Stimulated activated naive CD8-positive, alpha-beta T cell treated with anti-CD3 and anti-CD28 coated beads, Interleukin-15, amount 100 ng/mL, for 72 hours (primary cell): ENCODE results near the gene ADIPOR2.

Source experiments
- ATAC-seq: fragments of 150-1000 bp; cut with Tn5 transposase; 2 replicates; pipeline ENCODE4 v1.10.0; 2021; ENCODE audit warnings: mild to moderate bottlenecking, moderate library complexity
- DNase-seq, 2 donors: peaks; one replicate each; pipeline ENCODE4 v3.0.0; 2021 to 2022
- H3K27ac Mint-ChIP-seq, 2 donors: one replicate each; pipeline ENCODE4 v1.8.0; 2022; ENCODE audit warnings: mild to moderate bottlenecking in 2 of 2, mixed read lengths in 2 of 2, moderate library complexity in 2 of 2
- H3K27me3 Mint-ChIP-seq: one replicate; pipeline ENCODE4 v1.8.0; 2022; ENCODE audit warnings: mixed read lengths
- H3K4me1 Mint-ChIP-seq: one replicate; pipeline ENCODE4 v1.8.0; 2022; ENCODE audit warnings: mild to moderate bottlenecking, mixed read lengths
- H3K4me3 Mint-ChIP-seq, 2 donors: one replicate each; pipeline ENCODE4 v1.8.0; 2022; ENCODE audit warnings: mild to moderate bottlenecking in 2 of 2, mixed read lengths in 2 of 2, moderate library complexity in 1 of 2
- H3K9me3 Mint-ChIP-seq, 2 donors: one replicate each; pipeline ENCODE4 v1.8.0; 2022; ENCODE audit warnings: mixed read lengths in 2 of 2

ADIPOR2 gene

DNA sequence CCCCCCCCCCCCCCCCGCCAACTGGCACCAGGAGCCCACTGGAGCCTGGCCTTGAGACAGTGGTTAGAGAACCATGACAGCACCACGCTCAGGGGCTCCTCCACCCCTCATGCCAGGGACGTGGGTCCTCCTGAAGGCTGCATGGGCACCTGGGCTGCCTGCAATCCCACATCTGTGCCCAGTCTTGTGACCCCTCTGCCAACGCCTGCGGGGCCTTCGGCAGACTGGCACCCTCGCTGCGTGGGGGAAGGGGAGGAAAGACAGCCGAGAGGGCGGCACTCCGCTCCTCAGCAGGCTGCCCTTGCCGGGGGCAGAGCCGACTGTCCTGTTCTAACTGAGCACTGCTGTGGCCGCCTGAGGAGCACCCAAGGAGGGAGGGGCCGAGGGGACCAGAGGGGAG lies 135.5 kb downstream of the ADIPOR2 start:
- no peak overlapping the region for H3K27ac Mint-ChIP-seq
- peaks cover 6% of the 10 kb centered on the region for H3K4me1 Mint-ChIP-seq
- DNase-seq (no peak), ATAC-seq (no peak)
- H3K27me3 Mint-ChIP-seq, result peaks cover 28% of the 10 kb centered on the region
- no peaks in the 10 kb centered on the region for H3K9me3 Mint-ChIP-seq
- H3K4me3 Mint-ChIP-seq, result no peak overlapping the region

DNA sequence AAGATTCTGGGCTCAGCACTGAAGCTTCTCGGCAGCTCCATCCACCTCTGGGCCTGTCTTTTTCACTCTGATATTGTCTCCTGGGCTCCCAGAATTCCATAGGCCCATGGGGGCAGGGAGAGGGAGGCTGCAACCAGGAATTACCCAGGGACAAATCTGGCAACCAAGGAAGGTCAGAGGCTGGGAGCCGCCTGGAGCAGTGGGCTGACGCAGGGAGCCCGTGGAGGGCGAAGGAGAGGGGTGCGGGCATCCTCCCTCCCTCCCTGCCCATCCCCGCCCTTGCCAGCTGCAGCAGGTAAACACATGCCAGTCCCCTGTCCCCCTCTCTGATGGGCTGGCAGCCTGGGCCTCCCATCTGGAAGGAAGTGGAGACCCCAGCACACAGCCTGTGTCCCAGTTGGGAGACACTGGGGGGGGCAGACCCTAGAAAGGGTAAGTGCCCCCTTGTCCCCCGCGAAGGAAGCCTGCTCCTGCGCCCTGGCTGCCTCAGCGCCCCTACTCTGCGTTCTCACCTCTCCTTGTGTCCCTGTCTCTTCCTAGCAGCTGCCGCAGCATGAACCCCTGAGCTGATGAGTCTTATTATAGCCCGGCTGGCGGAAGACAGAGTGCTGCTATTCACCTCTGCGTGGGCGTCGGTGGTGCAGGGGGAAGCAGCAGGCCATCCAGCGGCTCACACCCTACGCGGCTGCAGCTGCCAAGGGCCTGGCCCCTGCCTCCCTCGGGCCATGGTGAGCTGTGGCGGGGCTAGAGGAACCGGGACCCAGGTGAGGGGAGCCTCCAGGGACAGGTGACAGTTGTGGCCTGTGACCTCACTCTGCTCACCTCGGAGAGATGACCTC lies 136.2 kb downstream of the ADIPOR2 start:
- ATAC-seq (no peak), DNase-seq (no peak)
- Mint-ChIP-seq H3K4me1 (peaks cover 3% of the 10 kb centered on the region), H3K9me3 (no peaks in the 10 kb centered on the region), H3K27ac (no peak overlapping the region), H3K27me3 (peaks cover 28% of the 10 kb centered on the region), H3K4me3 (no peak overlapping the region)

DNA sequence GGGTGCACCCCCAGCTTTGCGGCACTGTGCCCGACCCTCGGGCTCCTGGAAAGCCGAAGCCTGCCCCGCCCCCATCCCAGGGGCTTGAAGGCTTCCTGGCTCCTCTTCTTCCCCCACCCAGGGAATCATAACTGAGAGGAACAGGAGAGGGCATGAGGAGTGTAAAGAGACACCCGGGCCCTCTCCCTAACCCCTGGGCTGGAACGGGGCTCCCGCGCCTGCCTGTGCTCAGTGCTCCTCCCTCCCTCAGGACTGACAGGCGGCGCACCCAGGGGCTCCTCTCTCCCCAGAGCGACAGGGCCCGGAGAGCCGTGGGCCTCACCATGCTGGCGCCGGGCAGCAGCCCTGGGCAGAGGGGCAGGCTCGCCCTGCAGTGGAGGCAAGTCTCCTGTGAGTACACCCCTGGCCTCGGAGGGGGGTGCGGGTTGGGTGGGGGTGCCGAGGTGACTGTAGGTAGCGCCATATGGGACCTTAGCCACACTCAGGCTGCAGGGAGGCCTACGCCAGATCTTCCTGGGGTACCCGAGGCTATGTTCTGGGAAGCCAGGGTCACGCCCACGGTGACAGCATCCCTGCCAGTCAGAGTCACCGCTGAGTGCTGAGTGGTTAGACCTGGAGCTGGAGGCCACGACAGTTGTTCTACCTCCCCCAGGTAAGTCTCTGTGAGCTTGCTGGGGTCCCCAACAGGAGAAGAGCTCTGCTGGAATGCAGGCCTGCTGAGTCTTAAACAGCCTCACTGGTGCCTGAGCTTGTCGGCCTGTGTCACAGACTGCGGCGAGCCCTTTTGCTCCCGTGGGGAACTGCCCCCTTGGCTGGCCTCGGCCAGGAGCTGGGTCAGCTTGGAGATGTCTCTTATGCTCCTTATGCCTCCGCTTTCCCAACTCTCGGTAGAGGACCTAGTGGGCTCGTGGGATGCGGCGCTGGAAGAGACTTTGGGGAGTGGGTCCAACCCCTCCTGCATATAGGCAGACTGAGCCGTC lies 137.2 kb downstream of the ADIPOR2 start:
- ATAC-seq (no peak), DNase-seq (no peak)
- Mint-ChIP-seq H3K4me3 (no peak overlapping the region), H3K4me1 (no peaks in the 10 kb centered on the region), H3K27ac (no peak overlapping the region), H3K27me3 (peaks cover 27% of the 10 kb centered on the region), H3K9me3 (no peaks in the 10 kb centered on the region)

DNA sequence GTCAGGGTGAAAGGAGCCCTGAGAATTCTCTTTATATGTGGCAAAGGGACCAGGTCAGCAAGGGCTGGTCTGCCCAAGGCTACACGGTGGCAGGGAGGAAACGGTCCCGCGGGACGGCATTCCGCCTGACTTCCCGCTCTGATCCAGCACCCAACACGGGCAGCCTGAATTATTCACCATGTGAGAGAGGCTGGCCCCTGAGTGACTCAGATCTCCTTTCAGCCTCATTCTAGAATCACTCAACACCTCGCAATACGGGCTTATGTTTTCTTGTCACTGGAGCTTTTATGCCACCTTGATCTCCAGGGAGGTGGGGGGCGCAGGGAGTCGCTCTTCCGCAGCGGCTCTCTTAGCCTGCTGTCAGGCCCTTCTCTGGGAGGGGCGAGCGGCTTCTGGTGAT lies 138.0 kb downstream of the ADIPOR2 start:
- no peak for ATAC-seq
- DNase-seq, result no peak
- Mint-ChIP-seq H3K27me3 (peaks cover 34% of the 10 kb centered on the region), H3K4me3 (no peak overlapping the region), H3K9me3 (no peaks in the 10 kb centered on the region), H3K27ac (no peak overlapping the region), H3K4me1 (no peaks in the 10 kb centered on the region)

DNA sequence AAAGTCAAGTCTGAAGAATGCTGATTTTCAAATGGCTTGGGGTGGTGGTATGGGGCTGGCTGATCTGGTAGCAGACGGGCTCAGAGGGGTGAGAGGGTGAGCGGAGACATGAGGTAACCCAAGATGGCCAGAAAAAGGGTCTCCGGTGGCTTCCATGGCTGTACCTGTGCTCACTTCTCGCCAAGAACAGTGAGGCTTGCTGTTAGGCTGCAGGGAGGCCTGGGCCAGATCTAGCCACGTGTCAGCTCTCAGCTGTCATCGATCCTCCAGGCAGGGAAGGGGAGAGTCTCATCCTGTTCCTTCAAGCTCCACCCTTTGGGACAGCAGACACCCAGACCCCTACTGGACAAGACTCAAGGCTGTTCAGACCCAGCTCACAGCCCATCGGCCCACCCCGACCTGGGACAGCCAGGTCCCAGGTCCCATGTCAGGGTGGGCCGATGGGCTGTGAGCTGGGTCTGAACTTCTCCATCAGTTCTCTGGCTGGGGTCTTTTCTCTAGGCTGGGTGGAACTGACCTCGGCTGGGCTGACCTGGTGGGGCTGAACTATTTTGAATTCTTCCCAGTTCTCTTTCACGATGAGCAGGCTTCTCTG lies 138.5 kb downstream of the ADIPOR2 start:
- Mint-ChIP-seq H3K27me3 (peaks cover 37% of the 10 kb centered on the region), H3K9me3 (no peaks in the 10 kb centered on the region), H3K4me1 (no peaks in the 10 kb centered on the region), H3K27ac (no peak overlapping the region), H3K4me3 (no peak overlapping the region)
- ATAC-seq, result no peak
- no peak for DNase-seq

DNA sequence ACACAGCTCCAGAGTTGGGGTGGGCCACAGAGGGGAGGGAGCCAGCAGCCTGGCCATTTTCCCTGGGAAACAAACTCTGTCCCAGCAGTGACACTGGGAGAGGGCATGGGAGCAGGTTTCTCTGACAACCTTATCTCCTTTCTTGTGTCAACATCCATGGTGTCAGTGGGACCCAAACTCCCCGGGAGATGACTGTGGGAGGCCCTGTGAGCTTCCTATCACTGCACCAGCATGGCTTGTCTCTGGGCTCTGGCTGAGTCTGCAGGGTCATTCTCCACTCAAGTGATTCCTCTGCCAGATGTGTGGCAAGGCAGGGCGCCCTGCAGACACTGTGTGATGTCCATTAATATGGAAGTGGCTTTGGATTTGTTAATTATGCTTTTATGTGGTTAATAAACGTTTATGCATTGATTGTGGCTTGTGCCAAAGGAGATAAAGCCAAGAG lies 139.6 kb downstream of the ADIPOR2 start:
- DNase-seq (no peak), ATAC-seq (no peak)
- no peak overlapping the region for H3K4me3 Mint-ChIP-seq
- no peaks in the 10 kb centered on the region for H3K9me3 Mint-ChIP-seq
- no peak overlapping the region for H3K27ac Mint-ChIP-seq
- H3K4me1 Mint-ChIP-seq, result no peaks in the 10 kb centered on the region
- peaks cover 37% of the 10 kb centered on the region for H3K27me3 Mint-ChIP-seq

DNA sequence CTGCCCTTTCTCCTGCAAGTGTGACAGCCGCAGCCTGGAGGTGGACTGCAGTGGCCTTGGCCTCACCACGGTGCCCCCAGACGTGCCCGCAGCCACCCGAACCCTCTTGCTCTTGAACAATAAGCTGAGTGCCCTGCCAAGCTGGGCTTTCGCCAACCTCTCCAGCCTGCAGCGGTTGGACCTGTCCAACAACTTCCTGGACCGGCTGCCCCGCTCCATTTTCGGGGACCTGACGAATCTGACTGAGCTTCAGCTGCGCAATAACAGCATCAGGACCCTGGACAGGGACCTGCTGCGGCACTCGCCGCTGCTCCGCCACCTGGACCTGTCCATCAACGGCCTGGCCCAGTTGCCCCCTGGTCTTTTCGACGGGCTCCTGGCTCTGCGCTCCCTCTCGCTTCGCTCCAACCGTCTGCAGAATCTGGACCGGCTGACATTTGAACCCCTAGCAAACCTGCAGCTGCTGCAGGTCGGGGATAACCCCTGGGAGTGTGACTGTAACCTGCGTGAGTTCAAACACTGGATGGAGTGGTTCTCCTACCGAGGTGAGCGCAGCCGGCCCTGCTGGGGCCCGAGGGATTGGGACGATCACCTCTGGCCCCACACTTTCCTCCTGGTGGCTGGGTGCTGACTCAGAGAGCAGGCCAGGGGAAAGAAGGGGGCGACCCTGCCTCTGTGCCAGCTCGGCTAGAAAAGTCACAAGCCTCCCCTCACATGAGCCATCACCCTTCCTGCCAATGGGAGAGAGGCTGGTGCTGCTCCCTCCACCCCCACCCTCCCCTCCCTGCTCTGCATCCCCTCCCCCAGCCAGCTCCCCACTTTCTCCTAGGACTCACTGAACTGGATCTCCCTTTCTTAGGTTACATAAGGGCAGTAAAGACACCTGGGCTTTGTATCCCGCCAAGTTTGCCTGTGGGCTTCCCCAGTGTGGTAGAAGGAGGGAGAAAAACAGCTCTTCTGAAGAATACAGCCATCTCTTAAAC lies 140.4 kb downstream of the ADIPOR2 start:
- no peaks in the 10 kb centered on the region for H3K9me3 Mint-ChIP-seq
- DNase-seq, result no peak
- H3K4me3 Mint-ChIP-seq, result no peak overlapping the region
- no peaks in the 10 kb centered on the region for H3K4me1 Mint-ChIP-seq
- no peak for ATAC-seq
- H3K27ac Mint-ChIP-seq, result peak overlapping the region in 1 of 2 donors; percentile 63
- peaks cover 37% of the 10 kb centered on the region for H3K27me3 Mint-ChIP-seq

DNA sequence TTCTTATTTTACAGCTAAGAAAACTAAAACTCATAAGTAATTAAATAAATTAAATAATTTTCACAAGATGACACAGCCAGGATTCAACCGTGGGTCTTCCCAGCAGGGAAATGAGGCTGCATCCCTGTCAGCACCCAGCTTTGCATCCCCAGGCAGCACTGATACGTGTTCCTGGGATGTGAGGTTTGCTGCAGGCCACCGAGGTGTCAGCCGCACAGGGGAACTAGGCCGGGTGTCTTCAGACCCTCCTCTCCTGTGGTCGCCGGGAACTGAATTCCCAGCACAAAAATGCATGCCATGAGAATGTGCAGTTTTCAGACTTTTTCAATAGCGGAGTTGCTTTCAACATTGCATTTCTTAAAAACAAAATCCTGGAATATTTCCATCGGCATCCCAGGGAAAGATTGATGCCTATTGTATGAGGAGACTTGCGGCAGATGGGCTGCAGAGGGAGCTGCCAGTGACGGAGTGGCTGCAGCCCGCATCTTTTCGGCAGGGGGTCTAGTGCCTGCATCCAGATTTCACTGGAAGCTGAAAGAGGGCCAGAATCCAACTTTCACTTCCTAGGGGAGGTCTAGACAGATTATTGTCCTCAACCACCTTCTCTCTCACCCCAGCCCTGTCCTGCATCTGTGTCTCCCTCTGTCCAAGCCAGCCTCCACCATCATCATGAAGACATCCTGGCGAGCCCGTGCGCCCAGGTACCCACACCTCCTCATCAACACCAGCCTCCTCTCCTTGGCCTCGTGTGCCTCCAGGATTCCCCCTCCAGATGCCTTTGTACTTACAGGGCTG lies 142.1 kb downstream of the ADIPOR2 start:
- DNase-seq (no peak), ATAC-seq (no peak)
- Mint-ChIP-seq H3K9me3 (no peaks in the 10 kb centered on the region), H3K27me3 (peaks cover 37% of the 10 kb centered on the region), H3K27ac (no peak overlapping the region), H3K4me1 (no peaks in the 10 kb centered on the region), H3K4me3 (no peak overlapping the region)

DNA sequence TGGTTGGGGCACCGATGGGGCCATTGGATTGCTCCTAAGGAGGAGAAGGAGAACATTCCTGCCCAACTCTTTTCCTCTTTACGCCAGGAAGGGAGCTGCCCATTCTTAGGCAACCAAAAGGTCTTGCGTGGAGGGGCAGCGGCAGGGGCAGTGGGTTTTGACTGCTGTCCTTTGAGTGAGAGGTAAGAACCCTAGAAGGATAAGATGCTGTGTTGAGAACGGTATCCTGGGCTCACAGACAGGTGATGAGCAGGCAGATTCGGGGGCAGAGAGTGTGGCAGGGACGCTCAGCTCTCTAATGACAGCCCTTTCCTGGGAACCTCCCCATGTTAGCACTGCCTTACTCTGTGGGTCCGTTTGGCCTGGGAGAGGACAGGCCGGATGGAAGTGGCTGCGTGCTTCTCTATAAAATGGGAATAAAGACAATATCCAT lies 142.7 kb downstream of the ADIPOR2 start:
- DNase-seq (no peak), ATAC-seq (no peak)
- H3K27me3 Mint-ChIP-seq, result peaks cover 37% of the 10 kb centered on the region
- no peaks in the 10 kb centered on the region for H3K9me3 Mint-ChIP-seq
- H3K27ac Mint-ChIP-seq, result no peak overlapping the region
- no peaks in the 10 kb centered on the region for H3K4me1 Mint-ChIP-seq
- H3K4me3 Mint-ChIP-seq, result no peak overlapping the region

DNA sequence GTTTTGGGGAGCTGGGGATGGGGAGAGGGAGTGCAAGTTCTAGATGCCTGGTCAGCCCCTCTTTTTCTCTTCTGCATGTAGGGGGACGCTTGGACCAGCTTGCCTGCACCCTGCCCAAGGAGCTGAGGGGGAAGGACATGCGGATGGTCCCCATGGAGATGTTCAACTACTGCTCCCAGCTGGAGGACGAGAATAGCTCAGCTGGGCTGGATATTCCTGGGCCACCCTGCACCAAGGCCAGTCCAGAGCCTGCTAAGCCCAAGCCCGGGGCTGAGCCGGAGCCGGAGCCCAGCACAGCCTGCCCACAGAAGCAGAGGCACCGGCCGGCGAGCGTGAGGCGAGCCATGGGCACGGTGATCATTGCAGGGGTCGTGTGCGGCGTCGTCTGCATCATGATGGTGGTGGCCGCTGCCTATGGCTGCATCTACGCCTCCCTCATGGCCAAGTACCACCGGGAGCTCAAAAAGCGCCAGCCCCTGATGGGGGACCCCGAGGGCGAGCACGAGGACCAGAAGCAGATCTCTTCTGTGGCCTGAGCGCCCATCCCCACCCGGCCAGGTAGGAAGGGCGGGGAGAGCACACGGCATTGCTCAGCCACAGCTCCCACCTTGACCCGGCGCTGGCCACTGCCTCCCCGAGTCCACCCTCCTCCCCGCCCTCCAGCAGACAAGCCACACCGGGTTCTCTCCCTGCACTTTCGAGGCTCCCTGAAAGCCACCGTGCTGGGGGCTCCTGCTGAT lies 143.5 kb downstream of the ADIPOR2 start:
- H3K27ac Mint-ChIP-seq, result no peak overlapping the region
- H3K27me3 Mint-ChIP-seq, result peaks cover 37% of the 10 kb centered on the region
- no peak for ATAC-seq
- H3K4me3 Mint-ChIP-seq, result no peak overlapping the region
- H3K4me1 Mint-ChIP-seq, result no peaks in the 10 kb centered on the region
- DNase-seq, result no peak
- H3K9me3 Mint-ChIP-seq, result no peaks in the 10 kb centered on the region

DNA sequence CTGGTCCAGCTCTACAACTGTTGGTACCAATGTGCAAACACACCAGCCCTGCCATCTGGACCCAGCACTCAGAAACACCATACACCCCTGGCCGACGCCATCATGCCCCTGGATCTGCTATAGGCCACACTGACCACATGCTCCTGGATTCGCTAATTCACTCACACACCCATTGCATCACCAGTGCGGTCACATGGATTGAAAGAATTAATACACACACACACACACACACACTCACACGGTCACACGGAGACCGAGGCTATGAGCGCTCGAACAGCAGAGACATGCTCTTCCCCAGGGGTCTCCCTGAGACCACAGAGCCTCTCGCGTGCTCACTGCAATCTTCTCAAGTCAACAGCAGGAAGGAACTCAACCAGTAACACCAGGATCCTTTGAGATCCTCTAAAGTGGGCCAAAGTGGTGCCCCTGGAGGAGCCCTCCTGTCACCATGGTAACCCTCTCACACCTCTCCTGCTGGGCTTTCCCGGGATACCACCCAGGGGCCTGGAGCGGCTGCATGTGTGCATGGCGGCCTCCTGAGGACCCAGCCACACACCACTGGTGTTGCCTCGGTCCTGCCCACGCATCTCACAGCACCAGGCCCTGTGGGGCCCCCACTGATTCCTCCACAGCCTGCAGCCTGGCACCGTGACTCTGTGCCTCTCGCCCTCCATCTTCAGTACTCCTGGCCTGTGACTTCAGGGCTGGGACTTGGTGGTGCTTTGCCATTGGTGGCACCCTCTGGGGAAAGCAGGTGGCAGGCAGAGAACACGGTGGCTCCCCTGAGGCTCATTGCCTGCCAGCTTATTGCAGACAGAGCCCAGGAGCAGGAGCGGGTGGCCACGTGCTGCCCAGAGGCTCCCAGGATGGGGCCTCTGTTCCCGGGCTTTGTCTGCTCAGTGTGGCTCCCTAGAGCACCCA lies 144.6 kb downstream of the ADIPOR2 start:
- peak overlapping the region in 1 of 2 donors; percentile 87 for H3K27ac Mint-ChIP-seq
- no peaks in the 10 kb centered on the region for H3K4me1 Mint-ChIP-seq
- peaks cover 32% of the 10 kb centered on the region for H3K27me3 Mint-ChIP-seq
- H3K9me3 Mint-ChIP-seq, result no peaks in the 10 kb centered on the region
- ATAC-seq, result no peak
- no peak for DNase-seq
- H3K4me3 Mint-ChIP-seq, result no peak overlapping the region

DNA sequence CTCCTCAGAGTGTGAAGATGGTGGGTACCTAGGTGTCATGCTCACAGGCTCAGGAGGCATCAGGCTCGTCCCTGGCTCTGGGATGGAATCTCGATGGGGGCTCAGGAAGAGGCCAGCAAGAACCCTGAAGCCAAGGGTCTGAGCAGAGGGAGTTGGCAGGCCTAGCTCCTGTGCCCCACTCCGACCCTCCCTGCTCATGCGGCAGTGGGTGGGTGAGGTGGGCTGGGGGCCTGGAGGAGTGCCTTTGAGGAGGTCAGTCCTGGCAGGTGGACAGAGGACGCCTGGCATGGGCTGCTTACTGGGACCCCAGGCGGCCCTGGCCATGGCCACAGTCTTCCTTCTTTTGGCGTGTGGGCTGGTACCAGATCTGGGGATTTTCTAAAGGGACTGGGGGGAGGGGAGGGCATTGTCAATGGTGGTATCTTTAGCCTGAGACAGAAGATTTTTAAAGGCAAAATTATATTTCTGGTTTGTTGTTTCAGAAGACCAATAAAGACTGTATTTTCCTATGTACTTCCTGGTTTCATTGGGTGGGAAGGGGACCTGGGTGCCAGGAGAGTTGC lies 145.5 kb downstream of the ADIPOR2 start:
- no peak for DNase-seq
- Mint-ChIP-seq H3K27ac (no peak overlapping the region), H3K27me3 (peaks cover 27% of the 10 kb centered on the region), H3K4me1 (no peaks in the 10 kb centered on the region), H3K9me3 (no peaks in the 10 kb centered on the region), H3K4me3 (no peak overlapping the region)
- ATAC-seq, result no peak
